GM12878 (cell line): Measurements from ENCODE around the gene CITED2. TPM values are rescaled to one million over a fixed set of nuclear protein-coding genes. Genes with fewer than 3 reads are reported as not detected.

Experiments
- ATAC-seq: fragments of 200-7000 bp; cut with Tn5 transposase; 3 replicates; pipeline ENCODE4 v1.9.1; 2020; ENCODE audit warnings: mild to moderate bottlenecking, moderate library complexity
- BruUV-seq: library from RNA; stranded (reverse); fragments of 400-500 nt; replicated peaks from 2 replicates; lab custom pipeline; 2021; lab: Mats Ljungman, UMichigan
- CTCF ChIA-PET: fragments of 300-600 bp; sonication (Branson Sonifier 250); formaldehyde crosslinking; extraction: SDS; loops from one replicate; lab custom pipeline; 2021; ENCODE audit warnings: inconsistent platforms; lab: Yijun Ruan, JAX
- POLR2A ChIA-PET: fragments of 350-600 bp; formaldehyde crosslinking; extraction: SDS; loops from one replicate; lab custom pipeline; 2021; ENCODE audit warnings: inconsistent platforms; lab: Charles Lee
- RAD21 ChIA-PET: fragments of 300-600 bp; sonication (Branson Sonifier 250); formaldehyde crosslinking; loops from one replicate; lab custom pipeline; 2023; ENCODE audit warnings: antibody characterized with exemption; ENCODE audit not compliant: unreplicated experiment; lab: Charles Lee
- SMC1A ChIA-PET: fragments of 300-600 bp; sonication (Branson Sonifier 250); formaldehyde crosslinking; loops from one replicate; lab custom pipeline; 2023; ENCODE audit not compliant: unreplicated experiment, uncharacterized antibody; lab: Charles Lee
- DNase-seq: peaks from one replicate; pipeline ENCODE4 v3.0.0-alpha.2; 2011; ENCODE audit warnings: low read depth, low spot score
- FAIRE-seq: peaks from 3 replicates; lab custom pipeline; 2011; peaks lifted over from hg19 to GRCh38; lab: Jason Lieb, UNC
- H2AFZ ChIP-seq: 2 replicates; pipeline ENCODE4 v1.6.0; 2011; ENCODE audit warnings: low read depth, low read length, control low read depth; ENCODE audit not compliant: control insufficient read depth
- H3K27ac ChIP-seq: 2 replicates; pipeline ENCODE4 v1.5.1; 2011; ENCODE audit warnings: control low read depth; ENCODE audit not compliant: control insufficient read depth, insufficient read depth
- H3K27me3 ChIP-seq, 2 experiments: replicated peaks in 1 of 2; 2 replicates each; pipeline versions ENCODE4 v1.6.0 to v1.6.1; 2011; ENCODE audit warnings: low read length in 1 of 2; ENCODE audit not compliant: control insufficient read depth in 2 of 2, insufficient read depth in 2 of 2
- H3K36me3 ChIP-seq, 2 experiments: 2 replicates each; pipeline ENCODE4 v1.5.1; 2011; ENCODE audit warnings: low read length in 1 of 2; ENCODE audit not compliant: control insufficient read depth in 2 of 2, insufficient read depth in 2 of 2
- H3K4me1 ChIP-seq: 2 replicates; pipeline ENCODE4 v1.6.1; 2011; ENCODE audit warnings: mild to moderate bottlenecking, low read length, moderate library complexity, mixed read lengths; ENCODE audit not compliant: control insufficient read depth, insufficient read depth
- H3K4me2 ChIP-seq: 2 replicates; pipeline ENCODE4 v1.6.0; 2011; ENCODE audit warnings: control low read depth; ENCODE audit not compliant: control insufficient read depth, insufficient read depth
- H3K4me3 ChIP-seq: fragments of 200-600 bp; sonication (generic); 2 replicates; pipeline ENCODE4 v1.5.1; 2016
- H3K79me2 ChIP-seq: 2 replicates; pipeline ENCODE4 v1.6.0; 2011; ENCODE audit warnings: low read length; ENCODE audit not compliant: control insufficient read depth, insufficient read depth
- H3K9ac ChIP-seq: 2 replicates; pipeline ENCODE4 v1.8.0; 2011; ENCODE audit warnings: low read length, control low read depth, mixed read lengths; ENCODE audit not compliant: control insufficient read depth, insufficient read depth
- H3K9me3 ChIP-seq: replicated peaks from 3 replicates; pipeline ENCODE4 v1.5.1; 2011; ENCODE audit warnings: mild to moderate bottlenecking, low read length; ENCODE audit not compliant: control insufficient read depth, insufficient read depth
- H4K20me1 ChIP-seq: 2 replicates; pipeline ENCODE4 v1.6.0; 2011; ENCODE audit not compliant: control insufficient read depth, insufficient read depth
- ATF2 ChIP-seq: IDR thresholded peaks from 2 replicates; pipeline ENCODE4 v1.6.1; 2012; ENCODE audit warnings: low read length, inconsistent platforms
- BCL3 ChIP-seq: IDR thresholded peaks from 2 replicates; pipeline ENCODE4 v1.6.1; 2011; ENCODE audit warnings: borderline replicate concordance, low read depth, mild to moderate bottlenecking, moderate library complexity, low read length; ENCODE audit not compliant: insufficient read depth, poor library complexity, severe bottlenecking
- CEBPZ ChIP-seq: fragments of 150-350 bp; IDR thresholded peaks from 2 replicates; pipeline ENCODE4 v1.6.1; 2016; ENCODE audit warnings: low read depth, low read length
- CHD1 ChIP-seq: IDR thresholded peaks from 2 replicates; pipeline ENCODE4 v1.6.1; 2012; ENCODE audit warnings: low read depth, low read length, improper control_type of control experiment
- FOXK2 ChIP-seq: fragments of 450-650 bp; IDR thresholded peaks from 2 replicates; pipeline ENCODE4 v1.6.1; 2017; ENCODE audit warnings: mild to moderate bottlenecking, moderate library complexity
- GABPA ChIP-seq: IDR thresholded peaks from 2 replicates; pipeline ENCODE4 v1.6.1; 2014; ENCODE audit warnings: antibody characterized with exemption, low read depth, mild to moderate bottlenecking, inconsistent platforms
- HDAC6 ChIP-seq: fragments of 200-600 bp; sonication (generic); IDR thresholded peaks from one replicate; pipeline ENCODE4 v1.8.0; 2017; ENCODE audit warnings: antibody characterized with exemption; ENCODE audit not compliant: unreplicated experiment
- HSF1 ChIP-seq: fragments of 150-350 bp; IDR thresholded peaks from 2 replicates; pipeline ENCODE4 v1.6.1; 2014; ENCODE audit warnings: mild to moderate bottlenecking, low read depth, low read length
- KLF5 ChIP-seq: fragments of 450-650 bp; IDR thresholded peaks from 2 replicates; pipeline ENCODE4 v1.6.1; 2014; ENCODE audit warnings: mild to moderate bottlenecking; ENCODE audit not compliant: partially characterized antibody
- MEF2B ChIP-seq: fragments of 450-650 bp; IDR thresholded peaks from 2 replicates; pipeline ENCODE4 v1.6.1; 2018; ENCODE audit warnings: mild to moderate bottlenecking, moderate library complexity; ENCODE audit not compliant: partially characterized antibody, poor library complexity, severe bottlenecking
- NFIC ChIP-seq: IDR thresholded peaks from 2 replicates; pipeline ENCODE4 v1.6.1; 2012; ENCODE audit warnings: low read depth, mild to moderate bottlenecking, inconsistent platforms, low read length, moderate library complexity
- NR2F1 ChIP-seq: fragments of 450-650 bp; conservative IDR thresholded peaks from 2 replicates; pipeline ENCODE4 v1.6.1; 2017; ENCODE audit warnings: mild to moderate bottlenecking
- SMC3 ChIP-seq: IDR thresholded peaks from 2 replicates; pipeline ENCODE4 v1.6.1; 2011; ENCODE audit warnings: low read length, improper control_type of control experiment, borderline replicate concordance
- SREBF1 ChIP-seq: IDR thresholded peaks from 2 replicates; pipeline ENCODE4 v1.6.1; 2012; ENCODE audit warnings: mild to moderate bottlenecking, low read length
- TCF3 ChIP-seq: IDR thresholded peaks from 2 replicates; pipeline ENCODE4 v1.6.1; 2012; ENCODE audit warnings: low read depth, mild to moderate bottlenecking, low read length, borderline replicate concordance; ENCODE audit not compliant: insufficient read depth
- YY1 ChIP-seq: IDR thresholded peaks from 2 replicates; pipeline ENCODE4 v1.6.1; 2011; ENCODE audit warnings: low read depth, mild to moderate bottlenecking, low read length
- ZSCAN29 ChIP-seq: fragments of 450-650 bp; IDR thresholded peaks from 2 replicates; pipeline ENCODE4 v1.6.1; 2017; ENCODE audit warnings: mild to moderate bottlenecking, moderate library complexity
- WGBS: methylation state at CpG from one replicate; pipeline ENCODE4 v1.1.6; 2016; ENCODE audit warnings: low lambda C conversion rate; ENCODE audit not compliant: insufficient replicate concordance, insufficient coverage; ENCODE audit errors: missing lambda C conversion rate; 5-methylcytosine and 5-hydroxymethylcytosine counted together
- in situ Hi-C: fragments of 300-500 bp; cut with MboI; formaldehyde crosslinking; loops from 9 replicates; pipeline ENCODE4 v1.14.3; 2018; ENCODE audit warnings: mixed read lengths
- intact Hi-C: fragments of 100-400 bp; cut with micrococcal nuclease; formaldehyde crosslinking; loops from one replicate; pipeline ENCODE4 v1.14.2; 2022; ENCODE audit not compliant: unreplicated experiment
- polyA plus RNA-seq, 11 experiments: library from polyadenylated mRNA; depleted of rRNA in 4 of 11; unstranded in 6 of 11; stranded (reverse) in 5 of 11; fragments of >200 nt; fragmentation: Nextera tagmentation in 4 of 11; fragmentation: Illumina TruSeq in 1 of 11; extraction: Ambion mirVana in 4 of 11; extraction: Trizol in 1 of 11; gene quantifications; 1 replicate in 1 of 11; 2 replicates in 10 of 11; pipeline versions ENCODE4 v1.2.1 to v1.2.3, GENCODE V29; 2011 to 2016; ENCODE audit warnings: inconsistent platforms in 2 of 11, missing spikeins in 2 of 11, low read depth in 1 of 11
- total RNA-seq, 4 experiments: library from RNA; depleted of rRNA in 3 of 4; stranded (reverse); fragments of >200 nt in 3 of 4; fragmentation: Illumina TruSeq in 1 of 4; extraction: Trizol in 1 of 4; gene quantifications; 2 replicates each; pipeline versions ENCODE4 v1.2.1 to v1.2.3, GENCODE V29; 2013 to 2021

Gene CITED2
- total and polyA plus RNA-seq, 10 of the 15 experiments (the other 5 are each of a cell fraction or from before 2014, with no cell fraction given) = 0.08 to 20.0 (median 7.3) TPM

GRCh38 chr6:139380168-139380567 lies 5.7 kb upstream of the CITED2 start:
- H3K27me3 ChIP-seq = no peaks in the 10 kb centered on the region
- POLR2A ChIA-PET = interaction anchor here (0.6 kb wide), 2 partner anchors 24 to 162 kb away, joined by 3 to 5 read pairs; no protein-coding TSS in a partner anchor
- H3K9me3 ChIP-seq = no peaks in the 10 kb centered on the region
- SMC1A ChIA-PET = no interaction called here
- DNase-seq = no peak
- in situ Hi-C loops (no loop called here), intact Hi-C loops (no loop called here)
- no peak overlapping the region for H3K4me2 ChIP-seq
- H2AFZ ChIP-seq = no peak overlapping the region
- WGBS = 57% methylated on average over 7 of the region's 7 CpGs
- no peaks in the 10 kb centered on the region for H4K20me1 ChIP-seq
- no peak for FAIRE-seq
- no peak for ATAC-seq
- no peaks in the 10 kb centered on the region for H3K79me2 ChIP-seq
- TF ChIP-seq BCL3 (no peak), CHD1 (no peak), HSF1 (no peak), HDAC6 (no peak), NR2F1 (no peak), SMC3 (no peak), GABPA (no peak), KLF5 (no peak), TCF3 (no peak), YY1 (no peak), ATF2 (no peak), NFIC (no peak), FOXK2 (no peak), SREBF1 (no peak), ZSCAN29 (no peak), MEF2B (no peak), CEBPZ (no peak)
- H3K9ac ChIP-seq = no peak overlapping the region
- CTCF ChIA-PET = no interaction called here
- no peaks in the 10 kb centered on the region for H3K36me3 ChIP-seq
- RAD21 ChIA-PET = interaction anchor here (0.7 to 1.1 kb wide), 2 partner anchors 11 to 539 kb away, joined by 3 read pairs; no protein-coding TSS in a partner anchor
- H3K27ac ChIP-seq = no peak overlapping the region
- no TSS peak for BruUV-seq
- no peak overlapping the region for H3K4me3 ChIP-seq
- no peaks in the 10 kb centered on the region for H3K4me1 ChIP-seq
